GM12878 (cell line): ENCODE data around the gene CXCL14. TPM values are rescaled to one million over a fixed set of nuclear protein-coding genes. Genes with fewer than 3 reads are reported as not detected.

Experiments
- ATAC-seq: fragments of 200-7000 bp; cut with Tn5 transposase; 3 replicates; pipeline ENCODE4 v1.9.1; 2020; ENCODE audit warnings: mild to moderate bottlenecking, moderate library complexity
- BruUV-seq: library from RNA; stranded (reverse); fragments of 400-500 nt; replicated peaks from 2 replicates; lab custom pipeline; 2021; lab: Mats Ljungman, UMichigan
- CTCF ChIA-PET: fragments of 300-600 bp; sonication (Branson Sonifier 250); formaldehyde crosslinking; extraction: SDS; loops from one replicate; lab custom pipeline; 2021; ENCODE audit warnings: inconsistent platforms; lab: Yijun Ruan, JAX
- POLR2A ChIA-PET: fragments of 350-600 bp; formaldehyde crosslinking; extraction: SDS; loops from one replicate; lab custom pipeline; 2021; ENCODE audit warnings: inconsistent platforms; lab: Charles Lee
- RAD21 ChIA-PET: fragments of 300-600 bp; sonication (Branson Sonifier 250); formaldehyde crosslinking; loops from one replicate; lab custom pipeline; 2023; ENCODE audit warnings: antibody characterized with exemption; ENCODE audit not compliant: unreplicated experiment; lab: Charles Lee
- SMC1A ChIA-PET: fragments of 300-600 bp; sonication (Branson Sonifier 250); formaldehyde crosslinking; loops from one replicate; lab custom pipeline; 2023; ENCODE audit not compliant: unreplicated experiment, uncharacterized antibody; lab: Charles Lee
- DNase-seq: peaks from one replicate; pipeline ENCODE4 v3.0.0-alpha.2; 2011; ENCODE audit warnings: low read depth, low spot score
- FAIRE-seq: peaks from 3 replicates; lab custom pipeline; 2011; peaks lifted over from hg19 to GRCh38; lab: Jason Lieb, UNC
- H2AFZ ChIP-seq: 2 replicates; pipeline ENCODE4 v1.6.0; 2011; ENCODE audit warnings: low read depth, low read length, control low read depth; ENCODE audit not compliant: control insufficient read depth
- H3K27ac ChIP-seq: 2 replicates; pipeline ENCODE4 v1.5.1; 2011; ENCODE audit warnings: control low read depth; ENCODE audit not compliant: control insufficient read depth, insufficient read depth
- H3K27me3 ChIP-seq, 2 experiments: replicated peaks in 1 of 2; 2 replicates each; pipeline versions ENCODE4 v1.6.0 to v1.6.1; 2011; ENCODE audit warnings: low read length in 1 of 2; ENCODE audit not compliant: control insufficient read depth in 2 of 2, insufficient read depth in 2 of 2
- H3K36me3 ChIP-seq, 2 experiments: 2 replicates each; pipeline ENCODE4 v1.5.1; 2011; ENCODE audit warnings: low read length in 1 of 2; ENCODE audit not compliant: control insufficient read depth in 2 of 2, insufficient read depth in 2 of 2
- H3K4me1 ChIP-seq: 2 replicates; pipeline ENCODE4 v1.6.1; 2011; ENCODE audit warnings: mild to moderate bottlenecking, low read length, moderate library complexity, mixed read lengths; ENCODE audit not compliant: control insufficient read depth, insufficient read depth
- H3K4me2 ChIP-seq: 2 replicates; pipeline ENCODE4 v1.6.0; 2011; ENCODE audit warnings: control low read depth; ENCODE audit not compliant: control insufficient read depth, insufficient read depth
- H3K4me3 ChIP-seq: fragments of 200-600 bp; sonication (generic); 2 replicates; pipeline ENCODE4 v1.5.1; 2016
- H3K79me2 ChIP-seq: 2 replicates; pipeline ENCODE4 v1.6.0; 2011; ENCODE audit warnings: low read length; ENCODE audit not compliant: control insufficient read depth, insufficient read depth
- H3K9ac ChIP-seq: 2 replicates; pipeline ENCODE4 v1.8.0; 2011; ENCODE audit warnings: low read length, control low read depth, mixed read lengths; ENCODE audit not compliant: control insufficient read depth, insufficient read depth
- H3K9me3 ChIP-seq: replicated peaks from 3 replicates; pipeline ENCODE4 v1.5.1; 2011; ENCODE audit warnings: mild to moderate bottlenecking, low read length; ENCODE audit not compliant: control insufficient read depth, insufficient read depth
- H4K20me1 ChIP-seq: 2 replicates; pipeline ENCODE4 v1.6.0; 2011; ENCODE audit not compliant: control insufficient read depth, insufficient read depth
- FOS ChIP-seq: IDR thresholded peaks from 3 replicates; pipeline ENCODE4 v1.6.1; 2011; ENCODE audit warnings: borderline replicate concordance; ENCODE audit not compliant: insufficient read length; ENCODE audit errors: extremely low read depth
- NR2C1 ChIP-seq: fragments of 450-650 bp; IDR thresholded peaks from 2 replicates; pipeline ENCODE4 v1.6.1; 2017; ENCODE audit warnings: antibody characterized with exemption, mild to moderate bottlenecking, moderate library complexity
- SIN3A ChIP-seq: IDR thresholded peaks from 2 replicates; pipeline ENCODE4 v1.6.1; 2012; ENCODE audit warnings: low read depth, low read length, improper control_type of control experiment
- TCF3 ChIP-seq: IDR thresholded peaks from 2 replicates; pipeline ENCODE4 v1.6.1; 2012; ENCODE audit warnings: low read depth, mild to moderate bottlenecking, low read length, borderline replicate concordance; ENCODE audit not compliant: insufficient read depth
- USF1 ChIP-seq: IDR thresholded peaks from 2 replicates; pipeline ENCODE4 v1.6.1; 2011; ENCODE audit warnings: borderline replicate concordance, low read depth, mild to moderate bottlenecking, moderate library complexity, mixed read lengths, low read length; ENCODE audit not compliant: insufficient read depth; ENCODE audit errors: extremely low read length
- WGBS: methylation state at CpG from one replicate; pipeline ENCODE4 v1.1.6; 2016; ENCODE audit warnings: low lambda C conversion rate; ENCODE audit not compliant: insufficient replicate concordance, insufficient coverage; ENCODE audit errors: missing lambda C conversion rate; 5-methylcytosine and 5-hydroxymethylcytosine counted together
- in situ Hi-C: fragments of 300-500 bp; cut with MboI; formaldehyde crosslinking; loops from 9 replicates; pipeline ENCODE4 v1.14.3; 2018; ENCODE audit warnings: mixed read lengths
- intact Hi-C: fragments of 100-400 bp; cut with micrococcal nuclease; formaldehyde crosslinking; loops from one replicate; pipeline ENCODE4 v1.14.2; 2022; ENCODE audit not compliant: unreplicated experiment
- polyA plus RNA-seq, 11 experiments: library from polyadenylated mRNA; depleted of rRNA in 4 of 11; unstranded in 6 of 11; stranded (reverse) in 5 of 11; fragments of >200 nt; fragmentation: Nextera tagmentation in 4 of 11; fragmentation: Illumina TruSeq in 1 of 11; extraction: Ambion mirVana in 4 of 11; extraction: Trizol in 1 of 11; gene quantifications; 1 replicate in 1 of 11; 2 replicates in 10 of 11; pipeline versions ENCODE4 v1.2.1 to v1.2.3, GENCODE V29; 2011 to 2016; ENCODE audit warnings: inconsistent platforms in 2 of 11, missing spikeins in 2 of 11, low read depth in 1 of 11
- total RNA-seq, 4 experiments: library from RNA; depleted of rRNA in 3 of 4; stranded (reverse); fragments of >200 nt in 3 of 4; fragmentation: Illumina TruSeq in 1 of 4; extraction: Trizol in 1 of 4; gene quantifications; 2 replicates each; pipeline versions ENCODE4 v1.2.1 to v1.2.3, GENCODE V29; 2013 to 2021

CXCL14 gene
- total and polyA plus RNA-seq, 10 of the 15 experiments (the other 5 are each of a cell fraction or from before 2014, with no cell fraction given): 0.05 TPM; not detected in 9

GRCh38 chr5:135591277-135591676 lies 12.5 kb upstream of the CXCL14 start:
- POLR2A ChIA-PET: no interaction called here
- Histone ChIP-seq H3K27me3 (peaks cover 2 to 6% of the 10 kb centered on the region in 2 experiments; a peak in 3 of 4 replicates), H3K79me2 (no peaks in the 10 kb centered on the region), H3K36me3 (no peaks in the 10 kb centered on the region), H3K9me3 (no peaks in the 10 kb centered on the region), H2AFZ (no peak overlapping the region), H3K4me1 (0 out of 2 replicates have a peak, but pooled peaks cover 3% of the 10 kb centered on the region), H3K4me3 (no peak overlapping the region), H3K4me2 (no peak overlapping the region), H4K20me1 (no peaks in the 10 kb centered on the region), H3K9ac (no peak overlapping the region), H3K27ac (no peak overlapping the region)
- CTCF ChIA-PET: interaction anchor here (1.0 to 1.8 kb wide), 2 partner anchors 25 to 30 kb away, joined by 3 to 8 read pairs; no protein-coding TSS in a partner anchor
- RAD21 ChIA-PET: no interaction called here
- BruUV-seq: no TSS peak
- WGBS: 34% methylated on average over 5 of the region's 5 CpGs
- in situ Hi-C loops: no loop called here
- TF ChIP-seq NR2C1 (no peak), SIN3A (no peak), USF1 (peak; percentile 1)
- ATAC-seq: no peak
- SMC1A ChIA-PET: no interaction called here
- intact Hi-C loops: no loop called here
- no peak for DNase-seq
- no peak for FAIRE-seq

GRCh38 chr5:135589152-135589551 lies 10.4 kb upstream of the CXCL14 start:
- intact Hi-C loops (no loop called here), in situ Hi-C loops (no loop called here)
- BruUV-seq: no TSS peak
- H3K27ac ChIP-seq: no peak overlapping the region
- no peaks in the 10 kb centered on the region for H3K36me3 ChIP-seq
- H3K9ac ChIP-seq: no peak overlapping the region
- no peak for TF ChIP-seq FOS
- no peak for TF ChIP-seq TCF3
- TF ChIP-seq, all 136 proteins: peak for 0
- Histone ChIP-seq H3K4me3 (no peak overlapping the region), H2AFZ (no peak overlapping the region), H4K20me1 (no peaks in the 10 kb centered on the region), H3K27me3 (peaks cover 2 to 6% of the 10 kb centered on the region in 2 experiments; a peak in 3 of 4 replicates), H3K79me2 (no peaks in the 10 kb centered on the region), H3K4me2 (no peak overlapping the region), H3K9me3 (no peaks in the 10 kb centered on the region), H3K4me1 (0 out of 2 replicates have a peak, but pooled peaks cover 3% of the 10 kb centered on the region)
- ChIA-PET SMC1A (no interaction called here), CTCF (no interaction called here), RAD21 (no interaction called here), POLR2A (interaction anchor here (0.5 kb wide), 1 partner anchor 41 kb away, joined by 5 read pairs; no protein-coding TSS in a partner anchor)
- WGBS: 88% methylated on average over 3 of the region's 3 CpGs
- DNase-seq: no peak
- no peak for FAIRE-seq
- ATAC-seq: no peak
